ENCODE results near the gene SCG3.

The SCG3 gene

GRCh38 chr15:51726302-51727073 is 45.2 kb downstream of the SCG3 start:
- in situ Hi-C loops (cut with HindIII; ENCODE audit: low sequenced_read_pairs): no loop called here

- in situ Hi-C loops (cut with HindIII; ENCODE audit: low sequenced_read_pairs): no loop called here
These were observed 46.0 kb downstream of the SCG3 start for GRCh38 chr15:51727141-51727897.

GRCh38 chr15:51731549-51732267 is 50.4 kb downstream of the SCG3 start:
- in situ Hi-C loops (cut with HindIII; ENCODE audit: low sequenced_read_pairs): no loop called here

GRCh38 chr15:51732646-51733045 is 51.3 kb downstream of the SCG3 start:
- in situ Hi-C loops (cut with HindIII; ENCODE audit: low sequenced_read_pairs): no loop called here

GRCh38 chr15:51735228-51736010 is 54.1 kb downstream of the SCG3 start:
- in situ Hi-C loops (cut with HindIII; ENCODE audit: low sequenced_read_pairs): no loop called here

GRCh38 chr15:51736069-51736468 is 54.8 kb downstream of the SCG3 start:
- in situ Hi-C loops (cut with HindIII; ENCODE audit: low sequenced_read_pairs): no loop called here

- in situ Hi-C loops (cut with HindIII; ENCODE audit: low sequenced_read_pairs): no loop called here
These were observed 55.6 kb downstream of the SCG3 start for GRCh38 chr15:51736751-51737521.

GRCh38 chr15:51737522-51738305 is 56.4 kb downstream of the SCG3 start, which contains the start of gene LYSMD2:
LYSMD2 (minus strand) TSS chr15:51737655; CDS start chr15:51737622, 33 bp downstream.
- in situ Hi-C loops (cut with HindIII; ENCODE audit: low sequenced_read_pairs): no loop called here

- in situ Hi-C loops (cut with HindIII; ENCODE audit: low sequenced_read_pairs): no loop called here
These were observed 57.2 kb downstream of the SCG3 start for GRCh38 chr15:51738553-51738952.

GRCh38 chr15:51739061-51739712 is 57.9 kb downstream of the SCG3 start:
- in situ Hi-C loops (cut with HindIII; ENCODE audit: low sequenced_read_pairs): no loop called here

GRCh38 chr15:51749307-51749706 is 68.0 kb downstream of the SCG3 start:
- in situ Hi-C loops (cut with HindIII; ENCODE audit: low sequenced_read_pairs): no loop called here

- in situ Hi-C loops (cut with HindIII; ENCODE audit: low sequenced_read_pairs): no loop called here
These were observed 68.9 kb downstream of the SCG3 start for GRCh38 chr15:51750186-51750585.

- in situ Hi-C loops (cut with HindIII; ENCODE audit: low sequenced_read_pairs): no loop called here
These were observed 69.7 kb downstream of the SCG3 start, which contains the start of gene TMOD2 for GRCh38 chr15:51750792-51751696. TMOD2 (plus strand) TSS chr15:51751597; CDS start chr15:51766442, 14,845 bp downstream.

- in situ Hi-C loops (cut with HindIII; ENCODE audit: low sequenced_read_pairs): no loop called here
These were observed 70.7 kb downstream of the SCG3 start for GRCh38 chr15:51751697-51752683.

- in situ Hi-C loops (cut with HindIII; ENCODE audit: low sequenced_read_pairs): no loop called here
These were observed 71.6 kb downstream of the SCG3 start for GRCh38 chr15:51752888-51753287.

- in situ Hi-C loops (cut with HindIII; ENCODE audit: low sequenced_read_pairs): no loop called here
These were observed 73.0 kb downstream of the SCG3 start for GRCh38 chr15:51754267-51754666.
